Panc1 (cell line): ENCODE results near the gene LRRK1. TPM values are rescaled to one million over a fixed set of nuclear protein-coding genes. Genes with fewer than 3 reads are reported as not detected.

Experiments
- ATAC-seq: fragments of 200-7000 bp; cut with Tn5 transposase; 2 replicates; pipeline ENCODE4 v1.9.1; 2020; ENCODE audit warnings: mild to moderate bottlenecking, moderate library complexity
- BruUV-seq: library from RNA; stranded (reverse); fragments of 400-500 nt; replicated peaks from 2 replicates; lab custom pipeline; 2021; lab: Mats Ljungman, UMichigan
- CTCF ChIA-PET: fragments of 300-600 bp; sonication (Branson Sonifier 250); formaldehyde crosslinking; loops from one replicate; lab custom pipeline; 2022; ENCODE audit warnings: antibody characterized with exemption; lab: Charles Lee
- POLR2A ChIA-PET: fragments of 300-600 bp; sonication (Branson Sonifier 250); formaldehyde crosslinking; loops from one replicate; lab custom pipeline; 2022; ENCODE audit warnings: antibody characterized with exemption; lab: Charles Lee
- DNase-seq: peaks from one replicate; pipeline ENCODE4 v3.0.0-alpha.2; 2010; ENCODE audit warnings: low read depth, low spot score
- H3K27ac ChIP-seq: 2 replicates; pipeline ENCODE4 v1.5.1; 2011; ENCODE audit warnings: mild to moderate bottlenecking, low read length, inconsistent platforms
- H3K27me3 ChIP-seq: fragments of 200-500 bp; sonication (Bioruptor generic); 2 replicates; pipeline ENCODE4 v1.6.0; 2014; ENCODE audit warnings: low read length, inconsistent platforms; ENCODE audit not compliant: control insufficient read depth, insufficient read depth
- H3K36me3 ChIP-seq: fragments of 200-500 bp; sonication (Bioruptor generic); 2 replicates; pipeline ENCODE4 v1.5.1; 2014; ENCODE audit warnings: inconsistent platforms, mild to moderate bottlenecking, low read length, moderate library complexity; ENCODE audit not compliant: control insufficient read depth, insufficient read depth
- H3K4me1 ChIP-seq: 2 replicates; pipeline ENCODE4 v1.5.1; 2011; ENCODE audit warnings: inconsistent platforms, mild to moderate bottlenecking, low read length, moderate library complexity; ENCODE audit not compliant: control insufficient read depth, insufficient read depth
- H3K4me3 ChIP-seq, 2 experiments: 2 replicates each; pipeline ENCODE4 v1.5.1; 2011 to 2012; ENCODE audit warnings: low read depth in 2 of 2, low read length in 2 of 2, mild to moderate bottlenecking in 2 of 2, inconsistent platforms in 1 of 2, moderate library complexity in 1 of 2
- H3K9me3 ChIP-seq: fragments of 200-500 bp; sonication (Bioruptor generic); 2 replicates; pipeline ENCODE4 v1.5.1; 2014; ENCODE audit warnings: low read depth, mild to moderate bottlenecking, inconsistent platforms, low read length, moderate library complexity; ENCODE audit not compliant: control insufficient read depth, insufficient read depth
- POLR2AphosphoS5 ChIP-seq: IDR thresholded peaks from 2 replicates; pipeline ENCODE4 v1.6.1; 2012; ENCODE audit warnings: mild to moderate bottlenecking, low read depth, low read length, moderate library complexity
- SIN3A ChIP-seq: IDR thresholded peaks from 2 replicates; pipeline ENCODE4 v1.6.1; 2012; ENCODE audit warnings: low read depth, mild to moderate bottlenecking, low read length, moderate library complexity, borderline replicate concordance; ENCODE audit not compliant: insufficient read depth
- TCF7L2 ChIP-seq: IDR thresholded peaks from 2 replicates; pipeline ENCODE4 v1.6.1; 2011; ENCODE audit warnings: mild to moderate bottlenecking, low read depth, low read length, inconsistent platforms
- in situ Hi-C: cut with HindIII; loops from 2 replicates; pipeline ENCODE4 v1.10.0; 2016; ENCODE audit warnings: low sequenced_read_pairs, low pct_unique_long_range_greater_than_20kb
- intact Hi-C: fragments of 100-400 bp; cut with micrococcal nuclease; formaldehyde crosslinking; loops from one replicate; pipeline ENCODE4 v1.10.0; 2022; ENCODE audit not compliant: unreplicated experiment
- total RNA-seq: library from RNA; stranded (reverse); gene quantifications from one replicate; pipeline ENCODE4 v1.2.1, GENCODE V29; 2021; ENCODE audit not compliant: unreplicated experiment
- TF ChIP-seq, protein P1 (sequence below): fragments of 450-650 bp; IDR thresholded peaks from 2 replicates; pipeline ENCODE4 v1.5.1; 2017; ENCODE audit warnings: mild to moderate bottlenecking
- TF ChIP-seq, protein P2 (sequence below), 2 experiments: IDR thresholded peaks; 2 replicates each; pipeline ENCODE4 v1.6.1; 2011 to 2012; ENCODE audit warnings: low read depth in 2 of 2, control low read depth in 1 of 2, low read length in 1 of 2, mild to moderate bottlenecking in 1 of 2, moderate library complexity in 1 of 2; ENCODE audit not compliant: insufficient read depth in 1 of 2

LRRK1 gene
- total RNA-seq, 1 experiment from 2014 or later, result 88.0 TPM

DNA sequence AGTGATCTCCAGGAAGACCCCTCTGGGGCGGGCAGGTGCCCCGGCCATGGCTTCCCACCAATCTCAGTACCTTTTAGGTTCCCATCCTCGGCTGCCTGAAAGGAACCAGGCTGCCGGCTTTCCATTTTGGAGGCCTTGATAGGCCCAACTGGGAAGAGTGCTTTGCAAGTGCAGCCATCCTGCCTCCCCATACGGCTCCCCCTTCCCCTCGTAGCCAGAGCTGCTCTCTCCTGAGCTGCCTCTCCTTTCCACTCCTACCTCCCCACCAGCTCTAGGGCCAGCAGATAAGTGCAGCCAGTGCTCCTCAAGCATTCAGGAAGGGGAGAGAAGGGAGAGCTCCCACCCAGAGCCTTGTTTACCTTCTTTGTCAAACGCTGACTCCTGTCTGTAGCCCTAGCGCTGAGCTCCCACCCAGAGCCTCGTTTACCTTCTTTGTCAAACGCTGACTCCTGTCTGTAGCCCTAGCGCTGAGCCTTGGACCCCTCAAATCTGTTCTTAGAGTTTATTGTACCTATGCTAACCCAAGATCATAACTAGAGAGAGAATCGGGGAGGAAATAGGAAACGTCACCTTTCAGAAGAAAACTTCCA lies 133.0 kb downstream of the LRRK1 start:
- ChIA-PET CTCF (interaction anchor here (1.1 kb wide), 1 partner anchor 69 kb away, joined by 5 read pairs; no protein-coding TSS in a partner anchor), POLR2A (no interaction called here)
- Histone ChIP-seq H3K27ac (no peak overlapping the region), H3K4me1 (no peaks in the 10 kb centered on the region), H3K36me3 (peaks cover 10% of the 10 kb centered on the region), H3K27me3 (no peaks in the 10 kb centered on the region), H3K4me3 (no peak overlapping the region), H3K9me3 (no peaks in the 10 kb centered on the region)
- in situ Hi-C loops (no loop called here), intact Hi-C loops (no loop called here)
- BruUV-seq, result no TSS peak
- DNase-seq (no peak), ATAC-seq (no peak; the same call in 1 of the 2 replicates)
- TF ChIP-seq, protein P1, sequence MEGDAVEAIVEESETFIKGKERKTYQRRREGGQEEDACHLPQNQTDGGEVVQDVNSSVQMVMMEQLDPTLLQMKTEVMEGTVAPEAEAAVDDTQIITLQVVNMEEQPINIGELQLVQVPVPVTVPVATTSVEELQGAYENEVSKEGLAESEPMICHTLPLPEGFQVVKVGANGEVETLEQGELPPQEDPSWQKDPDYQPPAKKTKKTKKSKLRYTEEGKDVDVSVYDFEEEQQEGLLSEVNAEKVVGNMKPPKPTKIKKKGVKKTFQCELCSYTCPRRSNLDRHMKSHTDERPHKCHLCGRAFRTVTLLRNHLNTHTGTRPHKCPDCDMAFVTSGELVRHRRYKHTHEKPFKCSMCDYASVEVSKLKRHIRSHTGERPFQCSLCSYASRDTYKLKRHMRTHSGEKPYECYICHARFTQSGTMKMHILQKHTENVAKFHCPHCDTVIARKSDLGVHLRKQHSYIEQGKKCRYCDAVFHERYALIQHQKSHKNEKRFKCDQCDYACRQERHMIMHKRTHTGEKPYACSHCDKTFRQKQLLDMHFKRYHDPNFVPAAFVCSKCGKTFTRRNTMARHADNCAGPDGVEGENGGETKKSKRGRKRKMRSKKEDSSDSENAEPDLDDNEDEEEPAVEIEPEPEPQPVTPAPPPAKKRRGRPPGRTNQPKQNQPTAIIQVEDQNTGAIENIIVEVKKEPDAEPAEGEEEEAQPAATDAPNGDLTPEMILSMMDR, result no peak
- TF ChIP-seq SIN3A (no peak), POLR2AphosphoS5 (no peak), TCF7L2 (no peak)
- TF ChIP-seq, protein P2, sequence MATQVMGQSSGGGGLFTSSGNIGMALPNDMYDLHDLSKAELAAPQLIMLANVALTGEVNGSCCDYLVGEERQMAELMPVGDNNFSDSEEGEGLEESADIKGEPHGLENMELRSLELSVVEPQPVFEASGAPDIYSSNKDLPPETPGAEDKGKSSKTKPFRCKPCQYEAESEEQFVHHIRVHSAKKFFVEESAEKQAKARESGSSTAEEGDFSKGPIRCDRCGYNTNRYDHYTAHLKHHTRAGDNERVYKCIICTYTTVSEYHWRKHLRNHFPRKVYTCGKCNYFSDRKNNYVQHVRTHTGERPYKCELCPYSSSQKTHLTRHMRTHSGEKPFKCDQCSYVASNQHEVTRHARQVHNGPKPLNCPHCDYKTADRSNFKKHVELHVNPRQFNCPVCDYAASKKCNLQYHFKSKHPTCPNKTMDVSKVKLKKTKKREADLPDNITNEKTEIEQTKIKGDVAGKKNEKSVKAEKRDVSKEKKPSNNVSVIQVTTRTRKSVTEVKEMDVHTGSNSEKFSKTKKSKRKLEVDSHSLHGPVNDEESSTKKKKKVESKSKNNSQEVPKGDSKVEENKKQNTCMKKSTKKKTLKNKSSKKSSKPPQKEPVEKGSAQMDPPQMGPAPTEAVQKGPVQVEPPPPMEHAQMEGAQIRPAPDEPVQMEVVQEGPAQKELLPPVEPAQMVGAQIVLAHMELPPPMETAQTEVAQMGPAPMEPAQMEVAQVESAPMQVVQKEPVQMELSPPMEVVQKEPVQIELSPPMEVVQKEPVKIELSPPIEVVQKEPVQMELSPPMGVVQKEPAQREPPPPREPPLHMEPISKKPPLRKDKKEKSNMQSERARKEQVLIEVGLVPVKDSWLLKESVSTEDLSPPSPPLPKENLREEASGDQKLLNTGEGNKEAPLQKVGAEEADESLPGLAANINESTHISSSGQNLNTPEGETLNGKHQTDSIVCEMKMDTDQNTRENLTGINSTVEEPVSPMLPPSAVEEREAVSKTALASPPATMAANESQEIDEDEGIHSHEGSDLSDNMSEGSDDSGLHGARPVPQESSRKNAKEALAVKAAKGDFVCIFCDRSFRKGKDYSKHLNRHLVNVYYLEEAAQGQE (IDR thresholded peaks at IDR 0.05; ENCODE audit: insufficient read depth in 1 of 2, low read depth in 2 of 2, low read length in 1 of 2), result no peak

DNA sequence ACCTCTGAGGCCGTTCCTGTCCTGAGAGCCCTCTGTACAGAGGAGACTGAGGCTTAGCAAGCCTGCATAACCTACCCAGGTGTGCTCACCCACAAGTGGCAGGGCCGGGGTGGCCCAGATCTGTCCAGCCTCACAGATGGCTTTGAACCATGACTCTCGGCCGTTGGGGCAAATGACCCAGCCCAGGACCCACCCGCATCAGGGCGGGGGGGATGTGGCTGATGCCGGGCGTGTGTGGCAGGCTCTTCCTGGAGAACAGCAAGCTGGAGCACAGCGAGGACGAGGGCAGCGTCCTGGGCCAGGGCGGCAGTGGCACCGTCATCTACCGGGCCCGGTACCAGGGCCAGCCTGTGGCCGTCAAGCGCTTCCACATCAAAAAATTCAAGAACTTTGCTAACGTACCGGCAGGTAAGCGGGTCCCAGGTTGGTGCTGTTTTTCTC lies 133.5 kb downstream of the LRRK1 start:
- Histone ChIP-seq H3K4me1 (no peaks in the 10 kb centered on the region), H3K4me3 (no peak overlapping the region), H3K36me3 (peaks cover 10% of the 10 kb centered on the region), H3K9me3 (no peaks in the 10 kb centered on the region), H3K27me3 (no peaks in the 10 kb centered on the region), H3K27ac (no peak overlapping the region)
- intact Hi-C loops (no loop called here), in situ Hi-C loops (no loop called here)
- TF ChIP-seq TCF7L2 (no peak), POLR2AphosphoS5 (no peak), SIN3A (no peak)
- TF ChIP-seq, protein P1, result no peak
- TF ChIP-seq, protein P2 (IDR thresholded peaks at IDR 0.05; ENCODE audit: insufficient read depth in 1 of 2, low read depth in 2 of 2, low read length in 1 of 2), result no peak
- ChIA-PET CTCF (no interaction called here), POLR2A (no interaction called here)
- ATAC-seq, result no peak
- BruUV-seq, result no TSS peak
- DNase-seq, result no peak
